H9 (cell line): ENCODE data around the gene TCF20. TPM values are rescaled to one million over a fixed set of nuclear protein-coding genes. Genes with fewer than 3 reads are reported as not detected.

ENCODE experiments used
- DNase-seq: peaks from one replicate; pipeline ENCODE4 v3.0.0-alpha.2; 2017
- H2AFZ ChIP-seq: one replicate; pipeline ENCODE4 v1.6.1; 2013; ENCODE audit warnings: mild to moderate bottlenecking, low read length, control low read depth, moderate library complexity
- H2AK5ac ChIP-seq: 2 replicates; pipeline ENCODE4 v1.6.1; 2013; ENCODE audit warnings: low read length, control low read depth, mixed read lengths; ENCODE audit not compliant: insufficient read length
- H2BK120ac ChIP-seq: one replicate; pipeline ENCODE4 v1.6.1; 2013; ENCODE audit warnings: low read depth, mild to moderate bottlenecking, low read length, control low read depth, inconsistent platforms; ENCODE audit not compliant: poor library complexity, severe bottlenecking
- H2BK12ac ChIP-seq: 2 replicates; pipeline ENCODE4 v1.6.1; 2013; ENCODE audit warnings: low read length, control low read depth, mixed read lengths, low read depth; ENCODE audit not compliant: insufficient read length
- H2BK15ac ChIP-seq: 2 replicates; pipeline ENCODE4 v1.6.1; 2013; ENCODE audit warnings: low read depth, low read length, control low read depth
- H2BK20ac ChIP-seq: one replicate; pipeline ENCODE4 v1.6.1; 2013; ENCODE audit warnings: low read depth, mild to moderate bottlenecking, low read length, control low read depth, inconsistent platforms; ENCODE audit not compliant: poor library complexity, severe bottlenecking
- H2BK5ac ChIP-seq: 2 replicates; pipeline ENCODE4 v1.6.1; 2013; ENCODE audit warnings: low read length, control low read depth, mixed read lengths; ENCODE audit not compliant: insufficient read length
- H3K14ac ChIP-seq: 2 replicates; pipeline ENCODE4 v1.6.1; 2013; ENCODE audit warnings: low read length, control low read depth; ENCODE audit not compliant: insufficient read depth
- H3K18ac ChIP-seq: 2 replicates; pipeline ENCODE4 v1.6.1; 2013; ENCODE audit warnings: low read depth, mild to moderate bottlenecking, mixed read lengths, low read length, control low read depth; ENCODE audit not compliant: insufficient read length
- H3K23ac ChIP-seq: 2 replicates; pipeline ENCODE4 v1.6.1; 2013; ENCODE audit warnings: low read length, control low read depth, mixed read lengths, low read depth; ENCODE audit not compliant: insufficient read length
- H3K23me2 ChIP-seq: 2 replicates; pipeline ENCODE4 v1.6.1; 2013; ENCODE audit warnings: low read depth, mild to moderate bottlenecking, mixed read lengths, low read length, control low read depth; ENCODE audit not compliant: insufficient read length, poor library complexity, severe bottlenecking
- H3K27ac ChIP-seq: 2 replicates; pipeline ENCODE4 v1.5.1; 2013; ENCODE audit warnings: low read length, control low read depth, mixed read lengths, low read depth; ENCODE audit not compliant: insufficient read length
- H3K27me3 ChIP-seq: 2 replicates; pipeline ENCODE4 v1.6.1; 2013; ENCODE audit warnings: low read length, control low read depth, inconsistent platforms; ENCODE audit not compliant: insufficient read depth
- H3K4ac ChIP-seq: 2 replicates; pipeline ENCODE4 v1.6.1; 2013; ENCODE audit warnings: low read depth, mild to moderate bottlenecking, control low read depth, inconsistent platforms, low read length, moderate library complexity
- H3K4me1 ChIP-seq: 2 replicates; pipeline ENCODE4 v1.6.1; 2013; ENCODE audit warnings: low read length, control low read depth, inconsistent platforms; ENCODE audit not compliant: insufficient read depth
- H3K4me2 ChIP-seq: 2 replicates; pipeline ENCODE4 v1.6.1; 2013; ENCODE audit warnings: low read length, control low read depth, mixed read lengths; ENCODE audit not compliant: insufficient read length, insufficient read depth
- H3K56ac ChIP-seq: 2 replicates; pipeline ENCODE4 v1.6.1; 2013; ENCODE audit warnings: low read depth, mild to moderate bottlenecking, mixed read lengths, low read length, control low read depth; ENCODE audit not compliant: insufficient read length
- H3K79me1 ChIP-seq: 2 replicates; pipeline ENCODE4 v1.6.1; 2013; ENCODE audit warnings: low read depth, mild to moderate bottlenecking, moderate library complexity, low read length, control low read depth, inconsistent platforms; ENCODE audit not compliant: insufficient read depth, poor library complexity, severe bottlenecking
- H3K79me2 ChIP-seq: 2 replicates; pipeline ENCODE4 v1.6.1; 2013; ENCODE audit warnings: low read length, control low read depth, inconsistent platforms; ENCODE audit not compliant: insufficient read depth
- H3K9ac ChIP-seq: 2 replicates; pipeline ENCODE4 v1.6.1; 2013; ENCODE audit warnings: low read length, control low read depth, mixed read lengths; ENCODE audit not compliant: insufficient read length; ENCODE audit errors: extremely low read depth
- H3K9me3 ChIP-seq: one replicate; pipeline ENCODE4 v1.6.1; 2013; ENCODE audit warnings: low read depth, low read length, inconsistent platforms; ENCODE audit not compliant: control insufficient read depth
- H3T11ph ChIP-seq: one replicate; pipeline ENCODE4 v1.6.1; 2013; ENCODE audit warnings: mild to moderate bottlenecking, low read length, control low read depth, inconsistent platforms
- H4K20me1 ChIP-seq: one replicate; pipeline ENCODE4 v1.6.1; 2013; ENCODE audit not compliant: control insufficient read depth, insufficient read length, insufficient read depth
- H4K5ac ChIP-seq: 2 replicates; pipeline ENCODE4 v1.6.1; 2013; ENCODE audit warnings: low read depth, mild to moderate bottlenecking, mixed read lengths, low read length, control low read depth; ENCODE audit not compliant: insufficient read length
- H4K8ac ChIP-seq: replicated peaks from 2 replicates; pipeline ENCODE4 v1.6.1; 2013; ENCODE audit warnings: low read length, control low read depth, mixed read lengths, low read depth; ENCODE audit not compliant: insufficient read length
- H4K91ac ChIP-seq: 2 replicates; pipeline ENCODE4 v1.6.1; 2013; ENCODE audit warnings: low read depth, mild to moderate bottlenecking, moderate library complexity, mixed read lengths, low read length, control low read depth; ENCODE audit not compliant: insufficient read length
- H3K27ac Mint-ChIP-seq, 3 experiments: 2 replicates in 2 of 3; 3 replicates in 1 of 3; pipeline ENCODE4 v1.8.0; 2020 to 2021; ENCODE audit warnings: mixed read lengths in 3 of 3, mild to moderate bottlenecking in 1 of 3, moderate library complexity in 1 of 3
- H3K27me3 Mint-ChIP-seq: 2 replicates; pipeline ENCODE4 v1.8.0; 2021; ENCODE audit warnings: low read depth, mild to moderate bottlenecking, moderate library complexity, mixed read lengths
- H3K36me3 Mint-ChIP-seq, 3 experiments: 2 replicates in 2 of 3; 3 replicates in 1 of 3; pipeline ENCODE4 v1.8.0; 2020 to 2021; ENCODE audit warnings: low read depth in 3 of 3, mixed read lengths in 3 of 3; ENCODE audit not compliant: insufficient read depth in 1 of 3
- H3K4me1 Mint-ChIP-seq, 2 experiments: 2 replicates each; pipeline ENCODE4 v1.8.0; 2020; ENCODE audit warnings: mixed read lengths in 2 of 2
- H3K4me3 Mint-ChIP-seq, 2 experiments: 2 replicates in 1 of 2; 3 replicates in 1 of 2; pipeline ENCODE4 v1.8.0; 2020 to 2021; ENCODE audit warnings: mild to moderate bottlenecking in 2 of 2, mixed read lengths in 2 of 2, moderate library complexity in 1 of 2
- H3K9me3 Mint-ChIP-seq, 2 experiments: 2 replicates in 1 of 2; 3 replicates in 1 of 2; pipeline ENCODE4 v1.8.0; 2020; ENCODE audit warnings: mild to moderate bottlenecking in 2 of 2, mixed read lengths in 2 of 2, moderate library complexity in 1 of 2
- CTCF ChIP-seq: fragments of 200-600 bp; sonication (generic); conservative IDR thresholded peaks from 3 replicates; pipeline ENCODE4 v1.8.0; 2021; ENCODE audit warnings: antibody characterized with exemption, mild to moderate bottlenecking
- WGBS: extraction: QIAGEN DNeasy Blood & Tissue Kit; methylation state at CpG from one replicate; pipeline ENCODE4 v1.1.7; 2013; ENCODE audit warnings: missing lambda C conversion rate, low lambda C conversion rate, mixed read lengths; ENCODE audit not compliant: insufficient read length; ENCODE audit errors: extremely low coverage; 5-methylcytosine and 5-hydroxymethylcytosine counted together
- total RNA-seq: library from RNA; stranded (reverse); gene quantifications from 2 replicates; pipeline ENCODE4 v1.2.1, GENCODE V29; 2021

Gene TCF20
- total RNA-seq, 1 experiment from 2014 or later = 75.6 TPM

GRCh38 chr22:42248995-42249394 lies 21.5 kb downstream of the TCF20 start:
- Histone ChIP-seq H3K9me3 (no peaks in the 10 kb centered on the region), H3K79me1 (peaks cover 11% of the 10 kb centered on the region), H3K4me2 (no peak overlapping the region), H3K23ac (no peak overlapping the region), H3K18ac (no peak overlapping the region), H4K5ac (no peak overlapping the region), H2BK5ac (no peak overlapping the region), H3K4me1 (no peaks in the 10 kb centered on the region), H4K8ac (no peak overlapping the region), H4K91ac (no peak overlapping the region), H3K4ac (no peak overlapping the region), H2BK12ac (no peak overlapping the region), H2BK15ac (no peak overlapping the region), H3T11ph (no peak overlapping the region), H2BK120ac (no peak overlapping the region), H2BK20ac (no peak overlapping the region), H2AFZ (no peak overlapping the region), H3K23me2 (no peaks in the 10 kb centered on the region), H2AK5ac (no peak overlapping the region), H3K27me3 (no peaks in the 10 kb centered on the region), H3K9ac (no peak overlapping the region), H4K20me1 (no peaks in the 10 kb centered on the region), H3K27ac (no peak overlapping the region), H3K79me2 (peaks cover 7% of the 10 kb centered on the region; the same call in 1 of the 2 replicates), H3K56ac (no peak overlapping the region), H3K14ac (no peak overlapping the region)
- no peaks in the 10 kb centered on the region for H3K27me3 Mint-ChIP-seq
- no peak overlapping the region for H3K4me3 Mint-ChIP-seq
- TF ChIP-seq CTCF = no peak
- no peak overlapping the region for H3K27ac Mint-ChIP-seq
- H3K9me3 Mint-ChIP-seq = no peaks in the 10 kb centered on the region
- no peak for DNase-seq
- peaks cover 2 to 7% (median 7%) of the 10 kb centered on the region in 3 experiments; a peak in 6 of 7 replicates for H3K36me3 Mint-ChIP-seq
- WGBS = no CpG with 5 or more reads among the region's 1 CpG
- H3K4me1 Mint-ChIP-seq = no peaks in the 10 kb centered on the region
